K562 (cell line): Measurements from ENCODE around the gene ZC3H10. TPM values are rescaled to one million over a fixed set of nuclear protein-coding genes. Genes with fewer than 3 reads are reported as not detected.
A peak's percentile ranks its signal among the peaks of the same experiment; 100 is the strongest.

Experiments
- ATF1 ChIP-seq, 2 experiments: fragments of 450-650 bp in 1 of 2; IDR thresholded peaks; 2 replicates each; pipeline ENCODE4 v1.6.1; 2016; ENCODE audit warnings: missing compliant biosample characterization in 1 of 2, missing genetic modification characterization in 1 of 2
- CAMTA2 ChIP-seq: fragments of 250-450 bp; sonication (Bioruptor Pico); conservative IDR thresholded peaks from 2 replicates; pipeline ENCODE4 v1.5.1; 2022
- CCAR2 ChIP-seq: fragments of 200-400 bp; formaldehyde crosslinking; IDR thresholded peaks from 2 replicates; pipeline ENCODE4 v1.6.1; 2017; ENCODE audit warnings: mild to moderate bottlenecking, low read depth, low read length
- CEBPG ChIP-seq, 3 experiments: fragments of 200-800 bp in 1 of 3; sonication (Bioruptor generic) in 1 of 3; sonication (generic) in 1 of 3; formaldehyde crosslinking in 1 of 3; IDR thresholded peaks in 2 of 3; conservative IDR thresholded peaks in 1 of 3; 2 replicates each; pipeline versions ENCODE4 v1.6.1 to v1.8.0; 2016 to 2022; ENCODE audit warnings: missing compliant biosample characterization in 2 of 3, missing genetic modification characterization in 2 of 3, mild to moderate bottlenecking in 1 of 3, missing genetic modification reagents in 1 of 3
- DPF2 ChIP-seq: fragments of 450-650 bp; IDR thresholded peaks from 2 replicates; pipeline ENCODE4 v1.6.1; 2016
- FOXA1 ChIP-seq: fragments of 450-650 bp; IDR thresholded peaks from 2 replicates; pipeline ENCODE4 v1.6.1; 2016; ENCODE audit warnings: mild to moderate bottlenecking, borderline replicate concordance
- POU5F1 ChIP-seq: fragments of 150-350 bp; IDR thresholded peaks from 2 replicates; pipeline ENCODE4 v1.6.1; 2014; ENCODE audit warnings: borderline replicate concordance, low read length, low read depth, mild to moderate bottlenecking; ENCODE audit not compliant: partially characterized antibody
- RBM39 ChIP-seq: fragments of 200-400 bp; formaldehyde crosslinking; optimal IDR thresholded peaks from 2 replicates; pipeline ENCODE3; 2018; ENCODE audit warnings: low read depth, low read length
- TRIM24 ChIP-seq, 2 experiments: fragments of 450-650 bp; IDR thresholded peaks; 2 replicates each; pipeline ENCODE4 v1.6.1; 2016
- ZNF551 ChIP-seq: fragments of 250-450 bp; sonication (Bioruptor Pico); IDR thresholded peaks from 2 replicates; pipeline ENCODE4 v1.5.0; 2021; ENCODE audit warnings: mild to moderate bottlenecking, moderate library complexity
- ZNF668 ChIP-seq: fragments of 250-450 bp; sonication (Bioruptor Pico); IDR thresholded peaks from 2 replicates; pipeline ENCODE4 v1.8.0; 2022; ENCODE audit warnings: mild to moderate bottlenecking, inconsistent platforms
- polyA plus RNA-seq, 8 experiments: library from polyadenylated mRNA; depleted of rRNA in 4 of 8; stranded (reverse) in 5 of 8; unstranded in 3 of 8; fragments of >200 nt; fragmentation: Nextera tagmentation in 2 of 8; fragmentation: Illumina TruSeq in 1 of 8; extraction: Ambion mirVana in 2 of 8; extraction: Trizol in 1 of 8; gene quantifications; 2 replicates each; pipeline versions ENCODE4 v1.2.1 to v1.2.3, GENCODE V29; 2011 to 2014; ENCODE audit warnings: inconsistent platforms in 1 of 8, missing spikeins in 1 of 8
- total RNA-seq, 7 experiments: library from RNA; depleted of rRNA in 6 of 7; stranded (reverse); fragments of >200 nt in 6 of 7; fragmentation: Illumina TruSeq in 2 of 7; extraction: Trizol in 2 of 7; gene quantifications; 2 replicates each; pipeline versions ENCODE4 v1.2.1 to v1.2.3, GENCODE V29; 2011 to 2021; ENCODE audit warnings: low replicate concordance in 1 of 7
- TF ChIP-seq, protein P1 (sequence below), 2 experiments: fragments of 450-650 bp in 1 of 2; IDR thresholded peaks; 2 replicates each; pipeline ENCODE4 v1.6.1; 2011 to 2017; ENCODE audit warnings: low read depth in 2 of 2, antibody characterized with exemption in 1 of 2, borderline replicate concordance in 1 of 2, low read length in 1 of 2, mild to moderate bottlenecking in 1 of 2, mixed read lengths in 1 of 2; ENCODE audit not compliant: control insufficient read depth in 1 of 2
- TF ChIP-seq, protein P2 (sequence below): fragments of 250-450 bp; sonication (Bioruptor Pico); IDR thresholded peaks from 2 replicates; pipeline ENCODE4 v1.8.0; 2021; ENCODE audit warnings: borderline replicate concordance, mild to moderate bottlenecking, moderate library complexity; ENCODE audit not compliant: poor library complexity, severe bottlenecking
- TF ChIP-seq, protein P3 (sequence below): fragments of 450-650 bp; IDR thresholded peaks from 2 replicates; pipeline ENCODE4 v1.6.1; 2016
- TF ChIP-seq, protein P4 (sequence below): sonication (generic); formaldehyde crosslinking; IDR thresholded peaks from 2 replicates; pipeline ENCODE4 v1.8.1; 2022; ENCODE audit warnings: missing genetic modification reagents
- TF ChIP-seq, protein P5 (sequence below): fragments of 250-450 bp; sonication (Bioruptor Pico); IDR thresholded peaks from 2 replicates; pipeline ENCODE4 v1.5.0; 2021; ENCODE audit warnings: mild to moderate bottlenecking, moderate library complexity

Gene ZC3H10
- total and polyA plus RNA-seq, 9 of the 15 experiments (the other 6 are each of a cell fraction or from before 2014, with no cell fraction given) = 0.31 to 4.1 (median 1.6) TPM

DNA sequence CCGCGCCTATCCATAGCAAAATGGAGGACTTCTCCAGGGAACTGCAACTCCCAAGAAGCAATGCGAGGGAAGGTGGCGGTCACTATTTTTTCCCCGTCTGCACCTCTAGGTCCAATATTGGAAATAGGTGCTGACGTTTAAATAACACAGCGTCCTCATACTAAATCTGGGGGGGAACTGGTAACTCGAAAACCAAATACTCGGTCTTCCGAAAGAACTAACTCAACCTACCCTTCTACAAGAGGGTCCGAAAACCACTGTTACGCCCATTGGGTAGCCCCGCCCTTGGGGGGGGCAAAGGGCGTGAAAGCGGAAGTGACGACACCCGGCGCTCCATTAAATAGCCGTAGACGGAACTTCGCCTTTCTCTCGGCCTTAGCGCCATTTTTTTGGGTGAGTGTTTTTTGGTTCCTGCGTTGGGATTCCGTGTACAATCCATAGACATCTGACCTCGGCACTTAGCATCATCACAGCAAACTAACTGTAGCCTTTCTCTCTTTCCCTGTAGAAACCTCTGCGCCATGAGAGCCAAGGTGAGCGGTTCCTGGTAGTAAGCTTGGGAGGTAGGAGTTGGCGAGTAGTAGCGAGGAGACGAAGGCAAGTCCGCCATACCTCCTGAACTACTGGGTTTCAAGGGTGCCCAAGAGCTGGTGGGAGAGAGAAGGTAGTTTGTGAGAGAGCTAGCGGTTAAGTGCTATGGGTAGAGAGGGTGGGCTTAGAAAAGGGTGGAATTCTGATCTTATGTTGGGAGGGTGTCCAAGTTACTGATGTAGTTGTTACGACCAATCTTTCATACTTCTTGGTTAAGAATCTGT is 1.6 kb upstream of the ZC3H10 start, which contains the start of gene RPL41 (continued):
- TF ChIP-seq, protein P1, sequence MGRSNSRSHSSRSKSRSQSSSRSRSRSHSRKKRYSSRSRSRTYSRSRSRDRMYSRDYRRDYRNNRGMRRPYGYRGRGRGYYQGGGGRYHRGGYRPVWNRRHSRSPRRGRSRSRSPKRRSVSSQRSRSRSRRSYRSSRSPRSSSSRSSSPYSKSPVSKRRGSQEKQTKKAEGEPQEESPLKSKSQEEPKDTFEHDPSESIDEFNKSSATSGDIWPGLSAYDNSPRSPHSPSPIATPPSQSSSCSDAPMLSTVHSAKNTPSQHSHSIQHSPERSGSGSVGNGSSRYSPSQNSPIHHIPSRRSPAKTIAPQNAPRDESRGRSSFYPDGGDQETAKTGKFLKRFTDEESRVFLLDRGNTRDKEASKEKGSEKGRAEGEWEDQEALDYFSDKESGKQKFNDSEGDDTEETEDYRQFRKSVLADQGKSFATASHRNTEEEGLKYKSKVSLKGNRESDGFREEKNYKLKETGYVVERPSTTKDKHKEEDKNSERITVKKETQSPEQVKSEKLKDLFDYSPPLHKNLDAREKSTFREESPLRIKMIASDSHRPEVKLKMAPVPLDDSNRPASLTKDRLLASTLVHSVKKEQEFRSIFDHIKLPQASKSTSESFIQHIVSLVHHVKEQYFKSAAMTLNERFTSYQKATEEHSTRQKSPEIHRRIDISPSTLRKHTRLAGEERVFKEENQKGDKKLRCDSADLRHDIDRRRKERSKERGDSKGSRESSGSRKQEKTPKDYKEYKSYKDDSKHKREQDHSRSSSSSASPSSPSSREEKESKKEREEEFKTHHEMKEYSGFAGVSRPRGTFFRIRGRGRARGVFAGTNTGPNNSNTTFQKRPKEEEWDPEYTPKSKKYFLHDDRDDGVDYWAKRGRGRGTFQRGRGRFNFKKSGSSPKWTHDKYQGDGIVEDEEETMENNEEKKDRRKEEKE (IDR thresholded peaks at IDR 0.05; ENCODE audit: borderline replicate concordance in 1 of 2, control insufficient read depth in 1 of 2, low read depth in 2 of 2, low read length in 1 of 2) = 0 out of 4 replicates have a peak, but pooled peaks have one; percentile 39 to 71
- no peak for TF ChIP-seq ZNF668
- peak; percentile 45; the same call in 1 of the 2 replicates for TF ChIP-seq ATF1 (CRISPR knock-in tag; IDR thresholded peaks at IDR 0.05)
- TF ChIP-seq ATF1 (tag; IDR thresholded peaks at IDR 0.05) = peak; percentile 98
- TF ChIP-seq CCAR2 = no peak
- peak; percentile 22; the same call in 1 of the 2 replicates for TF ChIP-seq CEBPG (CRISPR knock-in tag; IDR thresholded peaks at IDR 0.05)
- TF ChIP-seq CEBPG (tag; conservative IDR thresholded peaks at IDR 0.05 in 1 of 2, IDR thresholded peaks at IDR 0.05 in 1 of 2) = no peak
- TF ChIP-seq, protein P2, sequence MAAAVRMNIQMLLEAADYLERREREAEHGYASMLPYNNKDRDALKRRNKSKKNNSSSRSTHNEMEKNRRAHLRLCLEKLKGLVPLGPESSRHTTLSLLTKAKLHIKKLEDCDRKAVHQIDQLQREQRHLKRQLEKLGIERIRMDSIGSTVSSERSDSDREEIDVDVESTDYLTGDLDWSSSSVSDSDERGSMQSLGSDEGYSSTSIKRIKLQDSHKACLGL (CRISPR knock-in tag) = peak; percentile 39
- peak; percentile 92 for TF ChIP-seq RBM39
- TF ChIP-seq, protein P3, sequence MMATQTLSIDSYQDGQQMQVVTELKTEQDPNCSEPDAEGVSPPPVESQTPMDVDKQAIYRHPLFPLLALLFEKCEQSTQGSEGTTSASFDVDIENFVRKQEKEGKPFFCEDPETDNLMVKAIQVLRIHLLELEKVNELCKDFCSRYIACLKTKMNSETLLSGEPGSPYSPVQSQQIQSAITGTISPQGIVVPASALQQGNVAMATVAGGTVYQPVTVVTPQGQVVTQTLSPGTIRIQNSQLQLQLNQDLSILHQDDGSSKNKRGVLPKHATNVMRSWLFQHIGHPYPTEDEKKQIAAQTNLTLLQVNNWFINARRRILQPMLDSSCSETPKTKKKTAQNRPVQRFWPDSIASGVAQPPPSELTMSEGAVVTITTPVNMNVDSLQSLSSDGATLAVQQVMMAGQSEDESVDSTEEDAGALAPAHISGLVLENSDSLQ = no peak
- 0 out of 2 replicates have a peak, but pooled peaks have one; percentile 11 for TF ChIP-seq CAMTA2 (CRISPR knock-in tag)
- TF ChIP-seq FOXA1 = no peak
- TF ChIP-seq POU5F1 = no peak
- TF ChIP-seq, protein P4, sequence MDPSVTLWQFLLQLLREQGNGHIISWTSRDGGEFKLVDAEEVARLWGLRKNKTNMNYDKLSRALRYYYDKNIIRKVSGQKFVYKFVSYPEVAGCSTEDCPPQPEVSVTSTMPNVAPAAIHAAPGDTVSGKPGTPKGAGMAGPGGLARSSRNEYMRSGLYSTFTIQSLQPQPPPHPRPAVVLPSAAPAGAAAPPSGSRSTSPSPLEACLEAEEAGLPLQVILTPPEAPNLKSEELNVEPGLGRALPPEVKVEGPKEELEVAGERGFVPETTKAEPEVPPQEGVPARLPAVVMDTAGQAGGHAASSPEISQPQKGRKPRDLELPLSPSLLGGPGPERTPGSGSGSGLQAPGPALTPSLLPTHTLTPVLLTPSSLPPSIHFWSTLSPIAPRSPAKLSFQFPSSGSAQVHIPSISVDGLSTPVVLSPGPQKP (CRISPR knock-in tag) = no peak
- TF ChIP-seq DPF2 = no peak; the same call in 1 of the 2 replicates
- TF ChIP-seq, protein P5, sequence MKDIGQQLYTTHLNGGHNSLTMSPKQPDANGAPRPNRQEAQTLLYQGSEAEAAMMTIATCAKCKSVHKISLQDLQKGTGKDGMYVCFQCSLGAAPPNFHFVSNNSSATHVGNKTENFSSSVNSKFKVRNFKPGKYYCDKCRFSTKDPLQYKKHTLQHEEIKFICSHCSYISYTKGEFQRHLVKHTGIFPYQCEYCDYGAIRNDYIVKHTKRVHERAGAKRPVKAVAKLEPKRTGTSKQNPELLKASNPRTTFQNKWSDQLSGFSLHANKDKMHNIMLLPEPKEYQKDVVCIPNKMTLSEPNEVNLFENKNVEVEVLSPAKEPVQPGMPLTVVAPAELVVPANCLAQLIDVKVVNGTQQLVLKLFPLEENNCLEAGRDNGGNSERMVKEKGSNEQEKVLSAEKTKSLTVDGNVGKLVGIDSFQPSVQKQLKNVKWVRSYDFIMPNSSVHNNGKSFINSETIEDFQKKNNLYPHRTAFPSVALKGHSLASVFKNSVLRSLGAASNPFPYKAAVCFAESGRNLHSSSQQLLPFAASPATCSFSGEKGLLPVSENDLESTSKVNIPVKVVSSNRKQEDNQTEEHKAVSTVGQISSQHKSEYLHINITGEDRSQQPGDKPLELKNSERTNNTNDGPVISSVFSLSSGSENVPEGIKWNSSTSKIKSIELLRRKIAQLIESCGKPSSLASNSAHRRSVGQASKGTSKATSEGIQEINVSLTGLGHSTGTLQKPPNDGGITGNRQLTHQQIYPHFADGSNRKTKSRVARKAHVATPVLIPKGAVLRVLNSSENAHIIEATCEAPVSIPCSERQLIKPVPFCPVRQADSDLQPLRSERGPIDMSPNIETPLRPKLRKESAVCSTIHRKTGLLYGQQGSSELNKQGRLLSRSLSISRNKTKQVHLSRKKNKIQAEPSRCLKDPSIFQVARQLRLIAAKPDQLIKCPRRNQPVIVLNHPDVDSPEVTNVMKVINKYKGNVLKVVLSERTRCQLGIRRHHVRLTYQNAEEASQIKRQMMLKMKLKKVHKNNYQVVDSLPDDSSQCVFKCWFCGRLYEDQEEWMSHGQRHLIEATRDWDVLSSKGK (CRISPR knock-in tag) = no peak
- TF ChIP-seq ZNF551 (CRISPR knock-in tag) = no peak
- TF ChIP-seq TRIM24 (IDR thresholded peaks at IDR 0.05) = peak in 1 of 2 experiments; percentile 24; a peak in 2 of 4 replicates
